ENCODE measurements around the gene HTT. TPM values are rescaled to one million over a fixed set of nuclear protein-coding genes. Genes with fewer than 3 reads are reported as not detected.

HTT gene
- total and polyA plus RNA-seq, 10 of the 15 experiments (the other 5 are each of a cell fraction or from before 2014, with no cell fraction given), result 3.3 to 113 (median 43.3) TPM

DNA sequence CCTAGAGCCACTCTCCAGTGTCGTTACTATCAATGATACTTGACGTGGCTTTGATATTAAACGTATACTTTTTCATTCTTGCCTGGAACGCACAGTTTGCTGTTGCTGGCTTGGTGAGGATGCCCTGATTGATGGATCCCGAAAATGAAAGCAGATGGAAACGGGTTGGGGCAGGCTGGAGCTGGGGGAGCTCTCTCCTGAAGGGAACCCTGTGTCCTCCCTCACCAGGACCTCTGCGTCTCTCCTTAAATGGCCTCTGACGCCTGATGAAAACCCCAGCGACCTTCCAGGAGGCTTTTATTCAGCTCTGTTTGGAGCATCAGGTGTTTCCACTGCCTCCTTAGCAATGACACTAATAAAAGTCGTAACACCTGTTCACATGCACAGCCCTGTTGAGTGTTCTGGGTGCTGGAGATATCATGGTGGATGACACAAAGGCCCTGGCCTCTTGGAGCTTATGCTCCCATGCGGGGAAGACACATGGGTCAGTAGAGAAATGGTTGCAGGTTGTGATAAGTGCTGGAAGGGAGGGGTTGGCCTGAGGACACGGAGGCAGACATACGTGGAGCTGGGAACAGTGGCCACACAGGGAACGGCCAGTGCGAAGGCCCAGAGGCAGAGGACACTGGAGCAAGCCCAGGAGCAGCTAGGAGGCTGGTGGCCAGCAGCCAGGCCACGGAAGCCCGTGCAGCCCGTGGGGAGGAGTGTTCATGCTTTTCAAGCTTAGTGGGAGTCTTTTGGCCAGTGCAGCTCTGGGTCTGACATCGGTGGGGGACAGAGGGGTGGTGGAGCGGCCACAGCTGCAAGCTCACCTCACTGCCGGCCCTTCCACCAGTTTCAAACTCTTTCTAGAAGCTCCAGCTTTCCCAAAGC is 182.0 kb downstream of the HTT start:
- in situ Hi-C loops (cut with MboI), result no loop called here
- POLR2A ChIA-PET, result no interaction called here
- FAIRE-seq, result no peak

DNA sequence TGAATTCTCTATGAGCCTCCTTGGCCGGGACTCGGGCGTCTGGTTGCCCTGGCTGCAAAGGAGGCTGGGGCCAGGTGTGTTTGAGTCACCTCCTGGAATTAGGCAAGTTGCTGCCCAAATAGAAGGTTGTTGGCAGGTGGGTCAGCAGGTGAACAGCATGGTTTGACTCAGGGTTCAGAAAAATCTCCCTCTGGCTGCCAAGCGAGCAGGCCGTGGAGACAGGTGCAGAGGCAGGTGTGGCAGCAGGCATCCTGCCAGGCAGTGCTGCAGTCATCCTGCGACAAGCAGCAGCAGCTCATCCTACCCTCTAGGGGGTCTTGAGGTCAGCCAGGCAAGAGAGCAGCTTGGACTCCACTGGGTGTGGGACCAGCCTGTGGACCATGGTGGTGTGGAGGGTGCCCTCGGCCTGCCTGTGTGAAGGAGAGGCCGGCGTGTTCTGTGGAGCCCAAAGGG is 182.6 kb downstream of the HTT start:
- RAD21 ChIA-PET (ENCODE audit: unreplicated experiment), result no interaction called here
- ATAC-seq (peak; percentile 23), DNase-seq (ENCODE audit: low read depth, low spot score) (no peak), FAIRE-seq (no peak)
- Histone ChIP-seq H2AFZ (ENCODE audit: control insufficient read depth, low read depth, low read length) (no peak overlapping the region), H3K4me2 (ENCODE audit: control insufficient read depth, insufficient read depth) (no peak overlapping the region), H3K27ac (ENCODE audit: control insufficient read depth, insufficient read depth) (no peak overlapping the region), H3K36me3 (ENCODE audit: control insufficient read depth in 2 of 2, insufficient read depth in 2 of 2, low read length in 1 of 2) (no peaks in the 10 kb centered on the region), H3K27me3 (replicated peaks in 1 of 2; ENCODE audit: control insufficient read depth in 2 of 2, insufficient read depth in 2 of 2, low read length in 1 of 2) (no peaks in the 10 kb centered on the region), H3K9me3 (replicated peaks; ENCODE audit: control insufficient read depth, insufficient read depth, low read length) (no peaks in the 10 kb centered on the region), H4K20me1 (ENCODE audit: control insufficient read depth, insufficient read depth) (no peaks in the 10 kb centered on the region), H3K9ac (ENCODE audit: control insufficient read depth, insufficient read depth, low read length) (no peak overlapping the region), H3K4me1 (ENCODE audit: control insufficient read depth, insufficient read depth, low read length) (peaks cover 3% of the 10 kb centered on the region; the same call in 1 of the 2 replicates), H3K4me3 (no peak overlapping the region), H3K79me2 (ENCODE audit: control insufficient read depth, insufficient read depth, low read length) (no peaks in the 10 kb centered on the region)
- intact Hi-C loops (cut with micrococcal nuclease; ENCODE audit: unreplicated experiment) (no loop called here), in situ Hi-C loops (cut with MboI) (no loop called here)
- WGBS (ENCODE audit: insufficient coverage, insufficient replicate concordance, low lambda C conversion rate, missing lambda C conversion rate), result 45% methylated on average over 9 of the region's 9 CpGs
- POLR2A ChIA-PET, result no interaction called here
- SMC1A ChIA-PET (ENCODE audit: uncharacterized antibody, unreplicated experiment), result interaction anchor here (0.7 to 1.3 kb wide), 3 partner anchors 13 to 29 kb away, joined by 3 to 4 read pairs (median 3); no protein-coding TSS in a partner anchor
- TF ChIP-seq, protein P1, sequence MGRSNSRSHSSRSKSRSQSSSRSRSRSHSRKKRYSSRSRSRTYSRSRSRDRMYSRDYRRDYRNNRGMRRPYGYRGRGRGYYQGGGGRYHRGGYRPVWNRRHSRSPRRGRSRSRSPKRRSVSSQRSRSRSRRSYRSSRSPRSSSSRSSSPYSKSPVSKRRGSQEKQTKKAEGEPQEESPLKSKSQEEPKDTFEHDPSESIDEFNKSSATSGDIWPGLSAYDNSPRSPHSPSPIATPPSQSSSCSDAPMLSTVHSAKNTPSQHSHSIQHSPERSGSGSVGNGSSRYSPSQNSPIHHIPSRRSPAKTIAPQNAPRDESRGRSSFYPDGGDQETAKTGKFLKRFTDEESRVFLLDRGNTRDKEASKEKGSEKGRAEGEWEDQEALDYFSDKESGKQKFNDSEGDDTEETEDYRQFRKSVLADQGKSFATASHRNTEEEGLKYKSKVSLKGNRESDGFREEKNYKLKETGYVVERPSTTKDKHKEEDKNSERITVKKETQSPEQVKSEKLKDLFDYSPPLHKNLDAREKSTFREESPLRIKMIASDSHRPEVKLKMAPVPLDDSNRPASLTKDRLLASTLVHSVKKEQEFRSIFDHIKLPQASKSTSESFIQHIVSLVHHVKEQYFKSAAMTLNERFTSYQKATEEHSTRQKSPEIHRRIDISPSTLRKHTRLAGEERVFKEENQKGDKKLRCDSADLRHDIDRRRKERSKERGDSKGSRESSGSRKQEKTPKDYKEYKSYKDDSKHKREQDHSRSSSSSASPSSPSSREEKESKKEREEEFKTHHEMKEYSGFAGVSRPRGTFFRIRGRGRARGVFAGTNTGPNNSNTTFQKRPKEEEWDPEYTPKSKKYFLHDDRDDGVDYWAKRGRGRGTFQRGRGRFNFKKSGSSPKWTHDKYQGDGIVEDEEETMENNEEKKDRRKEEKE (IDR thresholded peaks at IDR 0.05), result no peak
- TF ChIP-seq FOXK2 (IDR thresholded peaks at IDR 0.05) (no peak), TCF7 (IDR thresholded peaks at IDR 0.05; ENCODE audit: borderline replicate concordance) (no peak)
- no TSS peak for BruUV-seq (replicated peaks)
- CTCF ChIA-PET, result no interaction called here

More for the DNA sequence above, 182.0 kb downstream of the HTT start:
- DNase-seq (ENCODE audit: low read depth, low spot score) (no peak), ATAC-seq (no peak)
- no peak overlapping the region for H3K27ac ChIP-seq (ENCODE audit: control insufficient read depth, insufficient read depth)
- H4K20me1 ChIP-seq (ENCODE audit: control insufficient read depth, insufficient read depth), result no peaks in the 10 kb centered on the region
- no peaks in the 10 kb centered on the region for H3K9me3 ChIP-seq (replicated peaks; ENCODE audit: control insufficient read depth, insufficient read depth, low read length)
- RAD21 ChIA-PET (ENCODE audit: unreplicated experiment), result no interaction called here
- no peaks in the 10 kb centered on the region for H3K36me3 ChIP-seq (ENCODE audit: control insufficient read depth in 2 of 2, insufficient read depth in 2 of 2, low read length in 1 of 2)
- WGBS (ENCODE audit: insufficient coverage, insufficient replicate concordance, low lambda C conversion rate, missing lambda C conversion rate), result 82% methylated on average over 21 of the region's 21 CpGs
- intact Hi-C loops (cut with micrococcal nuclease; ENCODE audit: unreplicated experiment), result no loop called here
- TF ChIP-seq BACH1 (IDR thresholded peaks at IDR 0.05; ENCODE audit: borderline replicate concordance), result no peak
- no peak for TF ChIP-seq EED (IDR thresholded peaks at IDR 0.05; ENCODE audit: low read depth)
- TF ChIP-seq EGR1 (IDR thresholded peaks at IDR 0.05; ENCODE audit: borderline replicate concordance in 1 of 2, low read depth in 2 of 2, low read length in 2 of 2), result no peak
- TF ChIP-seq, protein P2, sequence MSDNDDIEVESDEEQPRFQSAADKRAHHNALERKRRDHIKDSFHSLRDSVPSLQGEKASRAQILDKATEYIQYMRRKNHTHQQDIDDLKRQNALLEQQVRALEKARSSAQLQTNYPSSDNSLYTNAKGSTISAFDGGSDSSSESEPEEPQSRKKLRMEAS (IDR thresholded peaks at IDR 0.05; ENCODE audit: low read depth, low read length), result no peak
- H2AFZ ChIP-seq (ENCODE audit: control insufficient read depth, low read depth, low read length), result no peak overlapping the region
- BruUV-seq (replicated peaks), result no TSS peak
- no peak overlapping the region for H3K4me2 ChIP-seq (ENCODE audit: control insufficient read depth, insufficient read depth)
- no peaks in the 10 kb centered on the region for H3K27me3 ChIP-seq (replicated peaks in 1 of 2; ENCODE audit: control insufficient read depth in 2 of 2, insufficient read depth in 2 of 2, low read length in 1 of 2)
- CTCF ChIA-PET, result no interaction called here
- peaks cover 3% of the 10 kb centered on the region; the same call in 1 of the 2 replicates for H3K4me1 ChIP-seq (ENCODE audit: control insufficient read depth, insufficient read depth, low read length)
- H3K4me3 ChIP-seq, result no peak overlapping the region
- H3K79me2 ChIP-seq (ENCODE audit: control insufficient read depth, insufficient read depth, low read length), result no peaks in the 10 kb centered on the region
- no peak overlapping the region for H3K9ac ChIP-seq (ENCODE audit: control insufficient read depth, insufficient read depth, low read length)
- SMC1A ChIA-PET (ENCODE audit: uncharacterized antibody, unreplicated experiment), result interaction anchor here (1.3 kb wide), 1 partner anchor 30 kb away, joined by 4 read pairs; no protein-coding TSS in a partner anchor

Measured in GM12878 (cell line).